HEK293 (cell line): ENCODE results near the gene INO80B.

Experiments
- CTCF ChIA-PET: fragments of 350-600 bp; formaldehyde crosslinking; extraction: SDS; loops from one replicate; lab custom pipeline; 2021; ENCODE audit warnings: antibody characterized with exemption; lab: Yijun Ruan, JAX
- POLR2A ChIA-PET: fragments of 300-600 bp; formaldehyde crosslinking; extraction: SDS; loops from one replicate; lab custom pipeline; 2020; ENCODE audit warnings: antibody characterized with exemption, inconsistent platforms; lab: Yijun Ruan, JAX
- H3K27ac ChIP-seq: fragments of 200-500 bp; sonication (Bioruptor generic); 2 replicates; pipeline ENCODE4 v1.5.1; 2014; ENCODE audit warnings: low read depth, low read length, control low read depth, inconsistent platforms; ENCODE audit errors: extremely low read depth
- H3K36me3 ChIP-seq, 2 experiments: fragments of 200-500 bp in 1 of 2; sonication (Bioruptor generic) in 1 of 2; 1 replicate in 1 of 2; 2 replicates in 1 of 2; pipeline ENCODE4 v1.5.1; 2014 to 2017; ENCODE audit warnings: inconsistent platforms in 2 of 2, low read length in 2 of 2; ENCODE audit not compliant: control insufficient read depth in 2 of 2, insufficient read depth in 1 of 2
- H3K4me1 ChIP-seq: fragments of 200-500 bp; sonication (Bioruptor generic); 2 replicates; pipeline ENCODE4 v1.5.1; 2014; ENCODE audit warnings: mild to moderate bottlenecking, low read length, inconsistent platforms; ENCODE audit not compliant: control insufficient read depth, insufficient read depth
- H3K4me3 ChIP-seq: 2 replicates; pipeline ENCODE4 v1.5.1; 2011; ENCODE audit warnings: low read depth, mild to moderate bottlenecking, control low read depth, low read length, moderate library complexity
- H3K9me3 ChIP-seq: fragments of 200-500 bp; sonication (Bioruptor generic); 2 replicates; pipeline ENCODE4 v1.5.1; 2014; ENCODE audit warnings: low read depth, low read length, inconsistent platforms; ENCODE audit not compliant: control insufficient read depth, insufficient read depth
- BCL11A ChIP-seq: fragments of 450-650 bp; formaldehyde crosslinking; IDR thresholded peaks from 2 replicates; pipeline ENCODE4 v1.5.1; 2016; ENCODE audit warnings: low read depth, missing biosample characterization, missing genetic modification characterization
- IKZF3 ChIP-seq: fragments of 450-650 bp; IDR thresholded peaks from 2 replicates; pipeline ENCODE4 v1.5.0; 2018; ENCODE audit warnings: missing biosample characterization, mild to moderate bottlenecking, missing genetic modification characterization, moderate library complexity
- KLF8 ChIP-seq: fragments of 450-650 bp; formaldehyde crosslinking; IDR thresholded peaks from 2 replicates; pipeline ENCODE4 v1.5.1; 2016; ENCODE audit warnings: missing biosample characterization, missing genetic modification characterization
- MEIS1 ChIP-seq: sonication (generic); formaldehyde crosslinking; IDR thresholded peaks from 2 replicates; pipeline ENCODE4 v1.8.1; 2022; ENCODE audit warnings: missing genetic modification reagents, mild to moderate bottlenecking, borderline replicate concordance
- PRDM1 ChIP-seq: fragments of 450-650 bp; formaldehyde crosslinking; IDR thresholded peaks from 2 replicates; pipeline ENCODE4; 2016; ENCODE audit warnings: missing biosample characterization, missing genetic modification characterization
- SETDB1 ChIP-seq: IDR thresholded peaks from one replicate; pipeline ENCODE4 v1.6.1; 2017; ENCODE audit warnings: mild to moderate bottlenecking, low read length, moderate library complexity, mixed read lengths; ENCODE audit not compliant: insufficient read length
- SP2 ChIP-seq: fragments of 450-650 bp; formaldehyde crosslinking; IDR thresholded peaks from 2 replicates; pipeline ENCODE4 v1.5.1; 2016; ENCODE audit warnings: missing biosample characterization, missing genetic modification characterization
- ZEB2 ChIP-seq: fragments of 450-650 bp; formaldehyde crosslinking; IDR thresholded peaks from 2 replicates; pipeline ENCODE4 v1.5.1; 2016; ENCODE audit warnings: missing biosample characterization, missing genetic modification characterization
- ZNF157 ChIP-seq: fragments of 450-650 bp; formaldehyde crosslinking; IDR thresholded peaks from 2 replicates; pipeline ENCODE4 v1.5.1; 2016; ENCODE audit warnings: missing biosample characterization, missing genetic modification characterization
- ZNF266 ChIP-seq: fragments of 450-650 bp; formaldehyde crosslinking; IDR thresholded peaks from 2 replicates; pipeline ENCODE4 v1.5.1; 2016; ENCODE audit warnings: missing biosample characterization, missing genetic modification characterization, low read depth
- ZNF350 ChIP-seq: fragments of 450-650 bp; formaldehyde crosslinking; IDR thresholded peaks from 2 replicates; pipeline ENCODE4 v1.5.0; 2017; ENCODE audit warnings: missing biosample characterization, mild to moderate bottlenecking, missing genetic modification characterization
- ZNF501 ChIP-seq: fragments of 450-650 bp; formaldehyde crosslinking; IDR thresholded peaks from 2 replicates; pipeline ENCODE4 v1.5.1; 2016; ENCODE audit warnings: missing biosample characterization, missing genetic modification characterization
- ZNF529 ChIP-seq: fragments of 450-650 bp; formaldehyde crosslinking; IDR thresholded peaks from 2 replicates; pipeline ENCODE4 v1.5.1; 2017; ENCODE audit warnings: missing genetic modification characterization, missing biosample characterization; ENCODE audit not compliant: insufficient replicate concordance
- ZNF624 ChIP-seq: fragments of 450-650 bp; formaldehyde crosslinking; IDR thresholded peaks from 2 replicates; pipeline ENCODE4 v1.5.1; 2017; ENCODE audit warnings: missing biosample characterization, missing genetic modification characterization
- ZNF626 ChIP-seq: fragments of 450-650 bp; sonication (Bioruptor Pico); formaldehyde crosslinking; IDR thresholded peaks from 2 replicates; pipeline ENCODE4 v1.5.1; 2018; ENCODE audit warnings: missing biosample characterization, missing genetic modification characterization, inconsistent platforms
- ZNF707 ChIP-seq: fragments of 450-650 bp; formaldehyde crosslinking; IDR thresholded peaks from 2 replicates; pipeline ENCODE4 v1.5.1; 2016; ENCODE audit warnings: missing biosample characterization, missing genetic modification characterization
- TF ChIP-seq, protein P1 (sequence below): fragments of 450-650 bp; formaldehyde crosslinking; conservative IDR thresholded peaks from 2 replicates; pipeline ENCODE4 v1.5.1; 2016; ENCODE audit warnings: low read depth, missing biosample characterization, missing genetic modification characterization
- TF ChIP-seq, protein P2 (sequence below): fragments of 450-650 bp; formaldehyde crosslinking; conservative IDR thresholded peaks from 2 replicates; pipeline ENCODE4 v1.5.1; 2016; ENCODE audit warnings: low read depth, missing biosample characterization, missing genetic modification characterization

The INO80B gene

GRCh38 chr2:74503506-74504475 lies 48.9 kb downstream of the INO80B start:
- peak overlapping the region; percentile 36 for H3K4me3 ChIP-seq
- H3K4me1 ChIP-seq, result peaks cover 4% of the 10 kb centered on the region; the same call in 1 of the 2 replicates
- H3K36me3 ChIP-seq, result peaks cover 4 to 20% of the 10 kb centered on the region in 2 experiments; a peak in 2 of 3 replicates
- POLR2A ChIA-PET, result interaction anchor here (1.2 to 3.1 kb wide), 5 partner anchors 23 to 85 kb away, joined by 3 to 16 read pairs (median 6); partner anchors contain the start of genes AUP1, DQX1, HTRA2 and WBP1
- no peak overlapping the region; the same call in 1 of the 2 replicates for H3K27ac ChIP-seq
- no peak for TF ChIP-seq ZNF529 (tag by site-specific recombination)
- TF ChIP-seq, all 188 proteins: peak for 0
- CTCF ChIA-PET, result interaction anchor here (0.7 to 2.8 kb wide), 5 partner anchors 12 to 82 kb away, joined by 3 to 13 read pairs (median 3); partner anchors contain the start of genes CCDC142 and TTC31
- no peaks in the 10 kb centered on the region for H3K9me3 ChIP-seq

- TF ChIP-seq, protein P1, sequence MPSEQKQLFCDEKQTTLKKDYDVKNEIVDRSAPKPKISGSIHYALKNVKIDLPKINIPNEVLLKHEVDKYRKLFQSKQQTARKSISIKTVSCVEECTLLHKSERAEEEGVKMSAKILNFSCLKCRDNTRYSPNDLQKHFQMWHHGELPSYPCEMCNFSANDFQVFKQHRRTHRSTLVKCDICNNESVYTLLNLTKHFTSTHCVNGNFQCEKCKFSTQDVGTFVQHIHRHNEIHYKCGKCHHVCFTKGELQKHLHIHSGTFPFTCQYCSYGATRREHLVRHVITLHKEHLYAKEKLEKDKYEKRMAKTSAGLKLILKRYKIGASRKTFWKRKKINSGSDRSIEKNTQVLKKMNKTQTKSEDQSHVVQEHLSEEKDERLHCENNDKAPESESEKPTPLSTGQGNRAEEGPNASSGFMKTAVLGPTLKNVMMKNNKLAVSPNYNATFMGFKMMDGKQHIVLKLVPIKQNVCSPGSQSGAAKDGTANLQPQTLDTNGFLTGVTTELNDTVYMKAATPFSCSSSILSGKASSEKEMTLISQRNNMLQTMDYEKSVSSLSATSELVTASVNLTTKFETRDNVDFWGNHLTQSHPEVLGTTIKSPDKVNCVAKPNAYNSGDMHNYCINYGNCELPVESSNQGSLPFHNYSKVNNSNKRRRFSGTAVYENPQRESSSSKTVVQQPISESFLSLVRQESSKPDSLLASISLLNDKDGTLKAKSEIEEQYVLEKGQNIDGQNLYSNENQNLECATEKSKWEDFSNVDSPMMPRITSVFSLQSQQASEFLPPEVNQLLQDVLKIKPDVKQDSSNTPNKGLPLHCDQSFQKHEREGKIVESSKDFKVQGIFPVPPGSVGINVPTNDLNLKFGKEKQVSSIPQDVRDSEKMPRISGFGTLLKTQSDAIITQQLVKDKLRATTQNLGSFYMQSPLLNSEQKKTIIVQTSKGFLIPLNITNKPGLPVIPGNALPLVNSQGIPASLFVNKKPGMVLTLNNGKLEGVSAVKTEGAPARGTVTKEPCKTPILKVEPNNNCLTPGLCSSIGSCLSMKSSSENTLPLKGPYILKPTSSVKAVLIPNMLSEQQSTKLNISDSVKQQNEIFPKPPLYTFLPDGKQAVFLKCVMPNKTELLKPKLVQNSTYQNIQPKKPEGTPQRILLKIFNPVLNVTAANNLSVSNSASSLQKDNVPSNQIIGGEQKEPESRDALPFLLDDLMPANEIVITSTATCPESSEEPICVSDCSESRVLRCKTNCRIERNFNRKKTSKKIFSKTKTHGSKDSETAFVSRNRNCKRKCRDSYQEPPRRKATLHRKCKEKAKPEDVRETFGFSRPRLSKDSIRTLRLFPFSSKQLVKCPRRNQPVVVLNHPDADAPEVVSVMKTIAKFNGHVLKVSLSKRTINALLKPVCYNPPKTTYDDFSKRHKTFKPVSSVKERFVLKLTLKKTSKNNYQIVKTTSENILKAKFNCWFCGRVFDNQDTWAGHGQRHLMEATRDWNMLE (tag by site-specific recombination), result no peak
- no peak for TF ChIP-seq ZNF501 (tag by site-specific recombination)
- TF ChIP-seq MEIS1 (CRISPR knock-in tag), result no peak
- no peak for TF ChIP-seq PRDM1 (tag by site-specific recombination)
- TF ChIP-seq ZNF529 (tag by site-specific recombination), result no peak
- no peak for TF ChIP-seq SP2
- no peak for TF ChIP-seq ZNF266 (tag by site-specific recombination)
- no peak for TF ChIP-seq ZEB2
- TF ChIP-seq BCL11A, result no peak
- no peak for TF ChIP-seq SETDB1
- no peak for TF ChIP-seq ZNF626 (tag by site-specific recombination)
- TF ChIP-seq, all 188 proteins: peak for 0
- Histone ChIP-seq H3K36me3 (peaks cover 4 to 20% of the 10 kb centered on the region in 2 experiments; a peak in 2 of 3 replicates), H3K27ac (no peak overlapping the region), H3K9me3 (no peaks in the 10 kb centered on the region), H3K4me1 (peaks cover 4% of the 10 kb centered on the region; the same call in 1 of the 2 replicates), H3K4me3 (no peak overlapping the region)
- ChIA-PET POLR2A (interaction anchor here (1.8 to 3.1 kb wide), 3 partner anchors 22 to 46 kb away, joined by 6 to 16 read pairs (median 12); partner anchors contain the start of genes AUP1, DQX1, HTRA2 and WBP1), CTCF (interaction anchor here (1.0 to 2.8 kb wide), 3 partner anchors 15 to 81 kb away, joined by 3 to 13 read pairs (median 6); partner anchors contain the start of genes CCDC142 and TTC31)
Observed at GRCh38 chr2:74504591-74504990, 49.7 kb downstream of the INO80B start.

- H3K36me3 ChIP-seq, result peaks cover 4 to 20% of the 10 kb centered on the region in 2 experiments; a peak in 2 of 3 replicates
- H3K9me3 ChIP-seq, result no peaks in the 10 kb centered on the region
- no peak overlapping the region for H3K4me3 ChIP-seq
- ChIA-PET CTCF (interaction anchor here (0.8 to 2.8 kb wide), 5 partner anchors 12 to 82 kb away, joined by 3 to 13 read pairs (median 4); partner anchors contain the start of genes CCDC142, DQX1 and TTC31), POLR2A (interaction anchor here (3.1 to 3.3 kb wide), 2 partner anchors 21 to 24 kb away, joined by 12 to 18 read pairs; partner anchors contain the start of genes AUP1, DQX1 and HTRA2)
- peaks cover 4% of the 10 kb centered on the region; the same call in 1 of the 2 replicates for H3K4me1 ChIP-seq
- H3K27ac ChIP-seq, result no peak overlapping the region
- TF ChIP-seq ZEB2, result no peak
- TF ChIP-seq ZNF157 (tag by site-specific recombination), result no peak
- TF ChIP-seq IKZF3 (tag by site-specific recombination), result no peak
- no peak for TF ChIP-seq ZNF501 (tag by site-specific recombination)
- TF ChIP-seq ZNF624 (tag by site-specific recombination), result no peak
- TF ChIP-seq, protein P2, sequence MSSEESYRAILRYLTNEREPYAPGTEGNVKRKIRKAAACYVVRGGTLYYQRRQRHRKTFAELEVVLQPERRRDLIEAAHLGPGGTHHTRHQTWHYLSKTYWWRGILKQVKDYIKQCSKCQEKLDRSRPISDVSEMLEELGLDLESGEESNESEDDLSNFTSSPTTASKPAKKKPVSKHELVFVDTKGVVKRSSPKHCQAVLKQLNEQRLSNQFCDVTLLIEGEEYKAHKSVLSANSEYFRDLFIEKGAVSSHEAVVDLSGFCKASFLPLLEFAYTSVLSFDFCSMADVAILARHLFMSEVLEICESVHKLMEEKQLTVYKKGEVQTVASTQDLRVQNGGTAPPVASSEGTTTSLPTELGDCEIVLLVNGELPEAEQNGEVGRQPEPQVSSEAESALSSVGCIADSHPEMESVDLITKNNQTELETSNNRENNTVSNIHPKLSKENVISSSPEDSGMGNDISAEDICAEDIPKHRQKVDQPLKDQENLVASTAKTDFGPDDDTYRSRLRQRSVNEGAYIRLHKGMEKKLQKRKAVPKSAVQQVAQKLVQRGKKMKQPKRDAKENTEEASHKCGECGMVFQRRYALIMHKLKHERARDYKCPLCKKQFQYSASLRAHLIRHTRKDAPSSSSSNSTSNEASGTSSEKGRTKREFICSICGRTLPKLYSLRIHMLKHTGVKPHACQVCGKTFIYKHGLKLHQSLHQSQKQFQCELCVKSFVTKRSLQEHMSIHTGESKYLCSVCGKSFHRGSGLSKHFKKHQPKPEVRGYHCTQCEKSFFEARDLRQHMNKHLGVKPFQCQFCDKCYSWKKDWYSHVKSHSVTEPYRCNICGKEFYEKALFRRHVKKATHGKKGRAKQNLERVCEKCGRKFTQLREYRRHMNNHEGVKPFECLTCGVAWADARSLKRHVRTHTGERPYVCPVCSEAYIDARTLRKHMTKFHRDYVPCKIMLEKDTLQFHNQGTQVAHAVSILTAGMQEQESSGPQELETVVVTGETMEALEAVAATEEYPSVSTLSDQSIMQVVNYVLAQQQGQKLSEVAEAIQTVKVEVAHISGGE (tag by site-specific recombination), result no peak
- no peak for TF ChIP-seq ZNF707 (tag by site-specific recombination)
- no peak for TF ChIP-seq ZNF350
- TF ChIP-seq KLF8 (tag by site-specific recombination), result no peak
Observed at GRCh38 chr2:74505448-74506246, 50.8 kb downstream of the INO80B start.
